Suprapubic skin (tissue), 4 donors: ENCODE measurements around the gene DNAH17.

Source experiments
- CTCF ChIP-seq, 2 donors: fragments of 200-600 bp in 1 of 2; fragments of 450-650 bp in 1 of 2; sonication (generic) in 1 of 2; IDR thresholded peaks; one replicate each; pipeline ENCODE4 v1.5.1; 2016 to 2019; ENCODE audit warnings: antibody characterized with exemption in 2 of 2, mild to moderate bottlenecking in 1 of 2, moderate library complexity in 1 of 2
- EP300 ChIP-seq: sonication (generic); formaldehyde crosslinking; IDR thresholded peaks from one replicate; pipeline ENCODE4 v1.6.1; 2017; ENCODE audit warnings: antibody characterized with exemption
- POLR2A ChIP-seq, 2 donors: fragments of 450-650 bp; IDR thresholded peaks; one replicate each; pipeline ENCODE4 v1.6.1; 2017; ENCODE audit warnings: antibody characterized with exemption in 2 of 2, mild to moderate bottlenecking in 2 of 2, moderate library complexity in 2 of 2
- POLR2AphosphoS5 ChIP-seq, 3 donors: sonication (generic); formaldehyde crosslinking; IDR thresholded peaks; one replicate each; pipeline ENCODE4 v1.6.1; 2017; ENCODE audit warnings: antibody characterized with exemption in 3 of 3

DNA sequence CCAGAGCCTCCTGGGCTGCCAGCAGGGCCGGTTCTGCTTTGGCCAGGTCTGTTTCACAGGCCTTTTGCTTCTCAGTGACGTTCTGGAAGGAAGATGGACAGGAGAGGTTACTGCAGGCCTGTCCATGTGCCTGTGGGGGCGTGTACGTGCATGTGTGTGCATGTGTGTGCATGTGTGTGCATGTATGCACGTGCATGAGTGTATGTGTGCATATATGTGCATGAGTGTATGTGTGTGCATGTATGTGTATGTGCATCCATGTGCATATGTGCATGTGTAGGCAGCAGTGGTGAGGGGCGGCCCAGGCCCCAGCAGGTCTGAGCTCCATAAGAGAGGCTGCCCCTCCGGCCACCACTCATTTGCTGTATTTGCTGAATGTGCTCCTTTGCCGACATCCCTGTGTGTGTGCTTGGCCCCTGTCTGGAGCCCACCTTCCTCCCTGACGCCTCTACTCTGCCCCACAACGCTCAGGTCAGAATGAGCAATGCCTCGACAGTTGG lies 117.0 kb downstream of the DNAH17 start:
- TF ChIP-seq CTCF (IDR thresholded peaks at IDR 0.05) (no peak), EP300 (no peak), POLR2A (IDR thresholded peaks at IDR 0.05) (no peak), POLR2AphosphoS5 (IDR thresholded peaks at IDR 0.05) (no peak)
